Caco-2 (cell line): ENCODE data around the gene CLDN14. TPM values are rescaled to one million over a fixed set of nuclear protein-coding genes. Genes with fewer than 3 reads are reported as not detected.

Experiments
- BruUV-seq: library from RNA; stranded (reverse); fragments of 400-500 nt; replicated peaks from 2 replicates; lab custom pipeline; 2021; lab: Mats Ljungman, UMichigan
- CTCF ChIA-PET: fragments of 300-600 bp; sonication (Branson Sonifier 250); formaldehyde crosslinking; loops from one replicate; lab custom pipeline; 2022; ENCODE audit warnings: antibody characterized with exemption; lab: Charles Lee
- POLR2A ChIA-PET: fragments of 300-600 bp; sonication (Branson Sonifier 250); formaldehyde crosslinking; loops from one replicate; lab custom pipeline; 2022; ENCODE audit warnings: antibody characterized with exemption; lab: Charles Lee
- DNase-seq, 2 experiments: peaks; one replicate each; pipeline versions ENCODE4 v3.0.0 to v3.0.0-alpha.2; 2020 to 2022
- H3K27me3 ChIP-seq: replicated peaks from 2 replicates; pipeline ENCODE4 v1.6.0; 2011; ENCODE audit warnings: low read length; ENCODE audit not compliant: control insufficient read depth, insufficient read depth
- H3K36me3 ChIP-seq: 2 replicates; pipeline ENCODE4 v1.5.1; 2011; ENCODE audit warnings: low read length; ENCODE audit not compliant: control insufficient read depth, insufficient read depth
- H3K4me1 ChIP-seq: fragments of 250-450 bp; sonication (Bioruptor Pico); 2 replicates; pipeline ENCODE4 v1.5.1; 2020; ENCODE audit warnings: mild to moderate bottlenecking
- H3K4me3 ChIP-seq: 2 replicates; pipeline ENCODE4 v1.5.1; 2011; ENCODE audit warnings: low read depth, mild to moderate bottlenecking, control low read depth, low read length
- H3K9me3 ChIP-seq: fragments of 250-450 bp; sonication (Bioruptor Pico); 2 replicates; pipeline ENCODE4 v1.5.1; 2020; ENCODE audit warnings: mild to moderate bottlenecking, moderate library complexity
- H3K27ac Mint-ChIP-seq: one replicate; pipeline ENCODE4 v1.8.0; 2022; ENCODE audit warnings: mixed read lengths; ENCODE audit not compliant: unreplicated experiment
- H3K27me3 Mint-ChIP-seq: one replicate; pipeline ENCODE4 v1.8.0; 2022; ENCODE audit warnings: mixed read lengths; ENCODE audit not compliant: insufficient read depth, unreplicated experiment
- H3K36me3 Mint-ChIP-seq: one replicate; pipeline ENCODE4 v1.8.0; 2022; ENCODE audit warnings: mild to moderate bottlenecking, mixed read lengths; ENCODE audit not compliant: insufficient read depth, unreplicated experiment
- H3K4me1 Mint-ChIP-seq: one replicate; pipeline ENCODE4 v1.8.0; 2022; ENCODE audit warnings: low read depth, mixed read lengths; ENCODE audit not compliant: unreplicated experiment
- H3K4me3 Mint-ChIP-seq: one replicate; pipeline ENCODE4 v1.8.0; 2022; ENCODE audit warnings: mild to moderate bottlenecking, moderate library complexity, mixed read lengths; ENCODE audit not compliant: unreplicated experiment
- H3K9me3 Mint-ChIP-seq: one replicate; pipeline ENCODE4 v1.8.0; 2022; ENCODE audit warnings: mixed read lengths; ENCODE audit not compliant: unreplicated experiment
- intact Hi-C: fragments of 100-400 bp; cut with micrococcal nuclease; formaldehyde crosslinking; loops from one replicate; pipeline ENCODE4 v1.10.0; 2022; ENCODE audit not compliant: unreplicated experiment
- total RNA-seq: library from RNA; stranded (reverse); gene quantifications from 2 replicates; pipeline ENCODE4 v1.2.3, GENCODE V29; 2022
- TF ChIP-seq, protein P1 (sequence below), 2 experiments: fragments of 200-600 bp in 1 of 2; IDR thresholded peaks; 1 replicate in 1 of 2; 2 replicates in 1 of 2; pipeline versions ENCODE4 v1.5.1 to v1.8.0; 2011 to 2022; ENCODE audit warnings: antibody characterized with exemption in 1 of 2, control low read depth in 1 of 2, inconsistent platforms in 1 of 2, low read depth in 1 of 2, low read length in 1 of 2, mild to moderate bottlenecking in 1 of 2, moderate library complexity in 1 of 2; ENCODE audit not compliant: insufficient read depth in 1 of 2, severe bottlenecking in 1 of 2, unreplicated experiment in 1 of 2

CLDN14 gene
- total RNA-seq, 1 experiment from 2014 or later, result not detected

DNA sequence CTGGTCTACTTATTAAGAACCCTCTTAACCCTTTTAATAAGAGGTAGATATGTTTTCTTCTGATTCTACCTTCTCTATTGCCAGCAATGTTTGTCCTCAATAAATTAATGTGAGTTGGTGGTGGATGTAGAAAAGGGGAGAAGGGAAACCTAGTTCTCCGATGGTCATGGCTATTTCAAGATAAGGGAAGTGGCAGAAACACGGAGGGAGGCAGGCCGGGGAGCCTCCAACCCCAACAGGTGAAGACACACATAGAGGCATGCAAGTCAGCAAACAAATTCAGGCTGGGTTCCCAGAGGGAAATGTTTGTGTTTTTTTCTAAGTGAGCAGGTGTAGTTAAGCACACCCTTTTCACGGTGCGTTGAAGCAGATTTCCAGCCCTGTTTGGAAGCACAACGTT, 31.0 kb upstream of the CLDN14 start:
- no peak overlapping the region for H3K27ac Mint-ChIP-seq
- POLR2A ChIA-PET, result no interaction called here
- H3K27me3 Mint-ChIP-seq, result no peaks in the 10 kb centered on the region

DNA sequence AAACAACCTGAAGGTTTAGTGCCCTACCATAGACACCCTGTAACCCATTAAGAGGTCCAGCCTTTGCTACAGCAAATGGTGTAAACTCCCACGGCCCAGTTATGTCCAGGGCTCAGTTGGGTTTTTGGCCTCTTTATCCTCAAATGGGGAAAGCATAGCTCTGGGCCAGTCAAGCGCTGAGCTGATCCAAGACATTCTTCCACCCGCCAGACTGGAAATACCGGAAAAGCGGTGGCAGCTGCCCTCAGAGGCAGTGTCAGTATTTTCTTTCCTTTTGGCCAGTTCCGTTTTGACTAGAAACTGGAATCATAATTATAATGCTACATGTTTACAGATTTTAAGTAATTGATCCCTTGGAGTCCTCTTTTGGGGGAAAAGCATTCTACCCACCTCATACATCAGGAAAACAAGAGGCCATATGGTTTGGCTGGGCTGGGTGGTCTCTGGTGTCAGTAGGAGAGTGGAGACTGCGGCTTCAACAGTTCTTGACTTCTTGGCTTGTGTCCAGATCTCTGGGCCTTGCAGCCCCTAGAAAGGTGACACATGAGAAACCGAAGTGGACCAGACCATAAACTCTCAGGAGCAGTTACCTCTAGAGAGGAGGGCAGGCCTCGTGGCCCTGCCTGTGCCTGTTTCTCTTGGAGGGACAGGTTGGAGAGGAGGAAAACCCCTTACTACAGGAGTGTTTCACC, 30.2 kb upstream of the CLDN14 start:
- no peaks in the 10 kb centered on the region for H3K27me3 Mint-ChIP-seq
- H3K4me1 Mint-ChIP-seq, result peaks cover 11% of the 10 kb centered on the region
- intact Hi-C loops, result no loop called here
- TF ChIP-seq, protein P1, sequence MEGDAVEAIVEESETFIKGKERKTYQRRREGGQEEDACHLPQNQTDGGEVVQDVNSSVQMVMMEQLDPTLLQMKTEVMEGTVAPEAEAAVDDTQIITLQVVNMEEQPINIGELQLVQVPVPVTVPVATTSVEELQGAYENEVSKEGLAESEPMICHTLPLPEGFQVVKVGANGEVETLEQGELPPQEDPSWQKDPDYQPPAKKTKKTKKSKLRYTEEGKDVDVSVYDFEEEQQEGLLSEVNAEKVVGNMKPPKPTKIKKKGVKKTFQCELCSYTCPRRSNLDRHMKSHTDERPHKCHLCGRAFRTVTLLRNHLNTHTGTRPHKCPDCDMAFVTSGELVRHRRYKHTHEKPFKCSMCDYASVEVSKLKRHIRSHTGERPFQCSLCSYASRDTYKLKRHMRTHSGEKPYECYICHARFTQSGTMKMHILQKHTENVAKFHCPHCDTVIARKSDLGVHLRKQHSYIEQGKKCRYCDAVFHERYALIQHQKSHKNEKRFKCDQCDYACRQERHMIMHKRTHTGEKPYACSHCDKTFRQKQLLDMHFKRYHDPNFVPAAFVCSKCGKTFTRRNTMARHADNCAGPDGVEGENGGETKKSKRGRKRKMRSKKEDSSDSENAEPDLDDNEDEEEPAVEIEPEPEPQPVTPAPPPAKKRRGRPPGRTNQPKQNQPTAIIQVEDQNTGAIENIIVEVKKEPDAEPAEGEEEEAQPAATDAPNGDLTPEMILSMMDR (IDR thresholded peaks at IDR 0.05; ENCODE audit: insufficient read depth in 1 of 2, low read depth in 1 of 2, low read length in 1 of 2, severe bottlenecking in 1 of 2, unreplicated experiment in 1 of 2), result no peak
- BruUV-seq, result no TSS peak
- CTCF ChIA-PET, result no interaction called here
- H3K36me3 Mint-ChIP-seq, result no peaks in the 10 kb centered on the region
- H3K27ac Mint-ChIP-seq, result no peak overlapping the region
- peaks cover 7% of the 10 kb centered on the region for H3K9me3 Mint-ChIP-seq
- POLR2A ChIA-PET, result no interaction called here
- no peak overlapping the region for H3K4me3 Mint-ChIP-seq
- peak; percentile 56 to 68 for DNase-seq
- Histone ChIP-seq H3K27me3 (no peaks in the 10 kb centered on the region), H3K4me3 (no peak overlapping the region), H3K36me3 (no peaks in the 10 kb centered on the region), H3K9me3 (no peaks in the 10 kb centered on the region), H3K4me1 (peaks cover 3% of the 10 kb centered on the region; the same call in 1 of the 2 replicates)

More for the DNA sequence above, 31.0 kb upstream of the CLDN14 start:
- no peaks in the 10 kb centered on the region for H3K36me3 Mint-ChIP-seq
- BruUV-seq, result no TSS peak
- Histone ChIP-seq H3K36me3 (no peaks in the 10 kb centered on the region), H3K4me1 (peaks cover 3% of the 10 kb centered on the region; the same call in 1 of the 2 replicates), H3K9me3 (no peaks in the 10 kb centered on the region), H3K4me3 (no peak overlapping the region), H3K27me3 (no peaks in the 10 kb centered on the region)
- peaks cover 11% of the 10 kb centered on the region for H3K4me1 Mint-ChIP-seq
- H3K4me3 Mint-ChIP-seq, result no peak overlapping the region
- H3K9me3 Mint-ChIP-seq, result peaks cover 7% of the 10 kb centered on the region
- CTCF ChIA-PET, result no interaction called here
- no peak for DNase-seq
- TF ChIP-seq, protein P1 (IDR thresholded peaks at IDR 0.05; ENCODE audit: insufficient read depth in 1 of 2, low read depth in 1 of 2, low read length in 1 of 2, severe bottlenecking in 1 of 2, unreplicated experiment in 1 of 2), result no peak
- intact Hi-C loops, result no loop called here

- no peak for DNase-seq
- ChIA-PET CTCF (no interaction called here), POLR2A (no interaction called here)
- Histone ChIP-seq H3K36me3 (no peaks in the 10 kb centered on the region), H3K4me3 (no peak overlapping the region), H3K9me3 (no peaks in the 10 kb centered on the region), H3K27me3 (no peaks in the 10 kb centered on the region), H3K4me1 (peaks cover 3% of the 10 kb centered on the region; the same call in 1 of the 2 replicates)
- Mint-ChIP-seq H3K9me3 (peaks cover 7% of the 10 kb centered on the region), H3K4me3 (no peak overlapping the region), H3K27me3 (no peaks in the 10 kb centered on the region), H3K4me1 (peaks cover 11% of the 10 kb centered on the region), H3K27ac (peak overlapping the region; percentile 31), H3K36me3 (no peaks in the 10 kb centered on the region)
- intact Hi-C loops, result no loop called here
- BruUV-seq, result no TSS peak
- TF ChIP-seq, protein P1 (IDR thresholded peaks at IDR 0.05; ENCODE audit: insufficient read depth in 1 of 2, low read depth in 1 of 2, low read length in 1 of 2, severe bottlenecking in 1 of 2, unreplicated experiment in 1 of 2), result no peak
Measured at GRCh38 chr21:36508948-36509347, 29.0 kb upstream of the CLDN14 start.
